Subcutaneous abdominal adipose tissue (tissue), 5 donors: Measurements from ENCODE around the gene FBXO38.

ENCODE experiments used
- H3K27ac ChIP-seq: one replicate; pipeline ENCODE4 v1.7.0; 2013; ENCODE audit warnings: low read depth, mild to moderate bottlenecking, inconsistent platforms, low read length, moderate library complexity
- H3K27me3 ChIP-seq, 5 donors: one replicate each; pipeline ENCODE4 v1.7.0; 2013; ENCODE audit warnings: low read length in 5 of 5, inconsistent platforms in 1 of 5; ENCODE audit not compliant: control insufficient read depth in 5 of 5, insufficient read depth in 4 of 5
- H3K36me3 ChIP-seq, 5 donors: one replicate each; pipeline ENCODE4 v1.7.0; 2013; ENCODE audit warnings: low read length in 5 of 5; ENCODE audit not compliant: control insufficient read depth in 5 of 5, insufficient read depth in 5 of 5
- H3K4me1 ChIP-seq, 5 donors: one replicate each; pipeline ENCODE4 v1.7.0; 2013; ENCODE audit warnings: low read length in 5 of 5, mild to moderate bottlenecking in 3 of 5, moderate library complexity in 1 of 5; ENCODE audit not compliant: control insufficient read depth in 5 of 5, insufficient read depth in 5 of 5
- H3K4me3 ChIP-seq, 5 donors: one replicate each; pipeline ENCODE4 v1.7.0; 2013; ENCODE audit warnings: low read length in 5 of 5, low read depth in 1 of 5
- H3K9ac ChIP-seq, 5 donors: one replicate each; pipeline ENCODE4 v1.7.0; 2013; ENCODE audit warnings: low read length in 5 of 5, mild to moderate bottlenecking in 4 of 5, moderate library complexity in 3 of 5
- H3K9me3 ChIP-seq, 5 donors: one replicate each; pipeline ENCODE4 v1.7.0; 2013; ENCODE audit warnings: low read length in 5 of 5; ENCODE audit not compliant: control insufficient read depth in 5 of 5
- donor health status: healthy.
- donor health status: healthy.
- donor health status: healthy.
- donor health status: healthy.
- donor health status: healthy.

FBXO38 gene

DNA sequence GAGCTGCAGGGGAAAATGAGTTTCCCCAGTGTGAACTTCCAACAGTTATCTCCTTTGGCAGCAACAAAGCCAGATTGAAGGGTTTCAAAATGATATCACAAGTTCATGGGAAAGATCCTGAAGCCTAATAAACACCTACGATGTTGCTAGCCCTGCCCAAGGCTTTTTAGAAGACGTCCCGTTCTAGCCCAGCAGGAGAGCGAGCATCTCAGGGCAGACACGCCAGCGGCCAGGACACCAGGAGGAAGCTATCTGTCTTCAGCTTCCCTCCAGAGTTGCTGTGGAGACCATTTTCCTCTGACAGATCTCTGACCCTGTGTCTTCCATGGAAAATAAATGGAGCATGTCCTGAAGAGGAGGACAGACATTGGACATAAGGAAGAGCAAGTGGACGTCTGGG lies 98.4 kb downstream of the FBXO38 start:
- H3K36me3 ChIP-seq = no peaks in the 10 kb centered on the region
- no peaks in the 10 kb centered on the region for H3K9me3 ChIP-seq
- peaks cover 0 to 7% (median 4%) of the 10 kb centered on the region in 5 donors for H3K4me1 ChIP-seq
- H3K27me3 ChIP-seq = peaks cover 0 to 7% (median 2%) of the 10 kb centered on the region in 5 donors
- no peak overlapping the region for H3K9ac ChIP-seq
- no peak overlapping the region for H3K4me3 ChIP-seq
- H3K27ac ChIP-seq = no peak overlapping the region

DNA sequence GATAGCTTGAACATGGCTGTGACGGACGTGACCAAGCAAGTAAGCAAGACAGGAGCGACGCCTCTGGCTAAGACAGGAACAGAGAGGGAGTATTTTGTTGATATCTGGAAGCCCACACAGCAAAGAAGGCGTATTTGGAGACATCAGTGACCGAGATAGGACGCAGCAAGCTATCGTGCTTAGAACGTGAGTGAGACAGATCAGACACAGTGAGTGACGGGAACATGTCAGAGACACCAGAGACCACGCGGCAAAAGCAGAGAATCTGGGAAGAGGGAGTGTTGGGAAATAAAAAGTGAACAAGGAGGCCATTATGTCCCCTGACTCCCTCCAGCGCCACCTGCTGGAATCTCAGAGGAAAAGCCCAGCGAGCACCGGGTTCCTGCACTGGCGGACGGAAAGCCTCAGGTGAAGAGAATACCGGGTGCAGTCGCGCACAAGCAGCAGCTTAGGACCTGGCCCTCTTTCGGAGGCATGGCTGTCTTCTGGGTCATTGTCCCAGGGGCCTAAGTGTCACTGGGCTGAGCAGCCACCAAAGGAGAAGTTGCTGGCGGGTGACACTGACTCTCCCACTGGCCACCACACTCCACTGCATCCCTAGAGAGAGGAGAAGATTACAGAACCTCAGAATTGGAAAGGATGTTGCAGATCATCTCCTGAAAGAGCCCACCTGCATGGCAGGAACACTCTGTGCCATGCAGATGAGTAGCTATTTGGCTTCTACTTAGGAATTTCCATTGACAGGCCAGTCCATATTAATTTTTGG lies 99.1 kb downstream of the FBXO38 start:
- Histone ChIP-seq H3K27me3 (peaks cover 0 to 7% (median 2%) of the 10 kb centered on the region in 5 donors), H3K27ac (no peak overlapping the region), H3K4me1 (peaks cover 0 to 7% (median 4%) of the 10 kb centered on the region in 5 donors), H3K9me3 (no peaks in the 10 kb centered on the region), H3K9ac (peak overlapping the region in 1 of 5 donors; percentile 10), H3K4me3 (peak overlapping the region in 2 of 5 donors; percentile 36 to 48), H3K36me3 (no peaks in the 10 kb centered on the region)

DNA sequence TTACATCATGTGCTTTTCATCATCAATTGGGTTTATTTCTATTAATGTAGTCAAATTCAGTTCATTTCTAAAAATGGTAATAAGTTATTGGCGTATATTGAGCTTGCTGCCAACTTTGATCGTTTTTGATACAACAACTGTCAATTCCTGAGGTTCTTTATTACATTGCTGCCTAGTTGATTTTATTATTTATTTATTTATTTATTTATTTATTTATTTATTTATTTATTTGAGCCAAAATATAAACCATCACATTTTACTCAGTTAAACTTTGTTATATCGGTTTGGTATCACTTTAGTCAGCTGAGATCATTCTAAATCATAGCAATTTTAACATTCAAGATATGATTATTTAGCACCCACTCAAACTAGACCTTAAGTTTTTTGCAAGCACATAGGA lies 100.0 kb downstream of the FBXO38 start:
- Histone ChIP-seq H3K27ac (no peak overlapping the region), H3K27me3 (peaks cover 0 to 3% (median 2%) of the 10 kb centered on the region in 5 donors), H3K9ac (no peak overlapping the region), H3K36me3 (no peaks in the 10 kb centered on the region), H3K4me3 (no peak overlapping the region), H3K4me1 (peaks cover 0 to 7% (median 4%) of the 10 kb centered on the region in 5 donors), H3K9me3 (no peaks in the 10 kb centered on the region)

DNA sequence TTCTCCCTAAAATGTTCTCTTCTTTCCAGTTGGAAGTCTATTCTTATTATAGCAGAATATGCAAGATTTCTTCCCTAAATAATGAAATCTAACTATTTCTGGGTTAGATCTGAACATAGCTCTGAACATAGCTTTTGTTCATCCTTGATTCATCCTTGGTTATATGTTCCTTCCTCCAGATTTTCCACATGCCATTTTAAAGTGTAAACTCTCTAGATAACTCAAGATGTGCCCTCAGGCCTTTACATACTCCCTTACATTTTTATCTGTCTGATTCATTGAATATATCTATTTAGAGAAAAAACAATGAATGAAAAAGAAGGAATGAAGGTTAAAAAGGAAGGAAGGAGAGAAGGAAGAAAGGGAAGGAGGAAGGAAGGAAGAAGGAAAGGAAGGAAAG lies 100.9 kb downstream of the FBXO38 start:
- Histone ChIP-seq H3K4me3 (no peak overlapping the region), H3K4me1 (peaks cover 0 to 7% (median 4%) of the 10 kb centered on the region in 5 donors), H3K27me3 (peaks cover 0 to 3% (median 2%) of the 10 kb centered on the region in 5 donors), H3K27ac (no peak overlapping the region), H3K9ac (no peak overlapping the region), H3K9me3 (no peaks in the 10 kb centered on the region), H3K36me3 (no peaks in the 10 kb centered on the region)

DNA sequence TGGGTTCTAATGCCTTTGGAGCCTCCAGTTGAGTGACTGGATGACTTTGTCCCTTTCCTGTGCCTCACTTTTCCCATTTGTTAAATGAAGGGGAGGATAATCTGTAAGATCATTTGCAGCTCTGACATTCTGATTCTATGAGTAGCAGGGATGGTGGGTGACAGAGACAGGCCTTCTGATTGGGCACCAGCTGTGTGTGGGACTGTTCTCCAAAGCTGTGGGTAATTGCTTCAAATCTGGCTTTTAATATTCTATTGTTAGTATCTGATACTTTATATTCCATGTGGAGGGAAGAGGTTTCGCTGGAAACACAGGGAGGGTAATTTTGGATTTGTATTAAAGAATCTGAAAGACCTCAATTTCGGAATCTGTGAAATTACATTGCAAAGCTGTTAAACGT lies 102.7 kb downstream of the FBXO38 start:
- H3K4me1 ChIP-seq = peaks cover 0 to 13% (median 4%) of the 10 kb centered on the region in 5 donors
- no peak overlapping the region for H3K4me3 ChIP-seq
- no peaks in the 10 kb centered on the region for H3K36me3 ChIP-seq
- H3K27me3 ChIP-seq = peaks cover 0 to 3% (median 2%) of the 10 kb centered on the region in 5 donors
- H3K27ac ChIP-seq = no peak overlapping the region
- H3K9ac ChIP-seq = no peak overlapping the region
- H3K9me3 ChIP-seq = no peaks in the 10 kb centered on the region

DNA sequence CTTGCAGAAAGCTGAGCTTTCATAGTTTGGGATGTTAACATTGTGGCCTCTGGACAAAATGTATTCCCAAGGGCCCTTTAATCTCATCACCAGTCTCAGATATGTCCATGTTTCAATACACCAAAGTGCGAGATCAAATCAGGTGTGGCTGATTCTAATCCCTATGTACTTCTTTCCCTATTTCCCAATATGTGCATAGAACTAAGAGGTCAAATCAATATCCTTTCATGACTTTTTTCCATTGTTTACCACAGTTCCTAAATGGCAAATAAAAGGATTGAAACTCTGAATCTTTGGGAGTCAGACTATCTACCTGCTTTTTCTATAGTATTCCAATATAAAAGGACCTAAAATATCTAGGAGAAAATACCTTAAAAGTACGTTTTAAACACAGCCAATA lies 105.0 kb downstream of the FBXO38 start:
- no peak overlapping the region for H3K27ac ChIP-seq
- H3K9me3 ChIP-seq = no peaks in the 10 kb centered on the region
- no peak overlapping the region for H3K9ac ChIP-seq
- H3K4me3 ChIP-seq = no peak overlapping the region
- H3K36me3 ChIP-seq = no peaks in the 10 kb centered on the region
- peaks cover 0 to 3% (median 0%) of the 10 kb centered on the region in 5 donors for H3K27me3 ChIP-seq
- peaks cover 0 to 10% (median 0%) of the 10 kb centered on the region in 5 donors for H3K4me1 ChIP-seq

DNA sequence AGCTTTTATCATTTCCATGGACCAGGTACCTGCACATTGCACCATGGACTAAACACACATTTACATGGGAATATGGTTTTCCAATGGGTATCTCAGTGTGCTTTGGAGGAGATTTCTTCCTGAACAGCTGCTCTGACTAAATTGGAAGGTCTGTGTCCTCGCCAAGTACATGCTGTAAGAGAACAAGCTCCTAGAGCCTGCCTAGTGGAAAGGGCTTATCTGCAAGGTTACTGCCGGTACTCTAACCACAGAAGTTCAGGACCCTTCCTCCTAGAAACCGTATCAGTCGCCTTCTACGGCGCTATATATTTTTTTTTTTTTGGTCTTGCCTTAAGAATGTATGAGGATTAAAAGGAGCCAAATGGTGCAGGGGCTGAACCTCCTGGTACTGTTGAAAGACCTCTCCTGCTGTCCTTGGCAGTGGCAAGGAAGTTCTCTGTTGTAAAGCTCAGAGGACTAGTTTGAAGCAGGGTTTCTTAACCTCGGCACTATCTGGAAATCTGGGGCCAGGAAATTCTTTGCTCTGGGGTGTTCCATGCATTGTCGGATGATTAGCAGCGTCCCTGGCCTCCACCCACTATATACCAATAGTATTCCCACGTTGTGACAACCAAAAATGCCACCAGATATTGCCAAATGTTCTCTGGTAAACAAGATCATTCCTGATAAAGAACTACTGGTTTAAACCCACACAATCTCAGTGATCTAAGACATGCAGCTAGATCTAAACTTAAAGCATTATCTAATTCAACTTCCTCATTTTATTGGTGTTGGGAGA lies 107.4 kb downstream of the FBXO38 start:
- H3K27me3 ChIP-seq = peaks cover 0 to 2% (median 0%) of the 10 kb centered on the region in 5 donors
- no peak overlapping the region for H3K4me3 ChIP-seq
- peaks cover 0 to 10% (median 0%) of the 10 kb centered on the region in 5 donors for H3K4me1 ChIP-seq
- H3K9me3 ChIP-seq = no peaks in the 10 kb centered on the region
- H3K27ac ChIP-seq = no peak overlapping the region
- H3K36me3 ChIP-seq = no peaks in the 10 kb centered on the region
- no peak overlapping the region for H3K9ac ChIP-seq

DNA sequence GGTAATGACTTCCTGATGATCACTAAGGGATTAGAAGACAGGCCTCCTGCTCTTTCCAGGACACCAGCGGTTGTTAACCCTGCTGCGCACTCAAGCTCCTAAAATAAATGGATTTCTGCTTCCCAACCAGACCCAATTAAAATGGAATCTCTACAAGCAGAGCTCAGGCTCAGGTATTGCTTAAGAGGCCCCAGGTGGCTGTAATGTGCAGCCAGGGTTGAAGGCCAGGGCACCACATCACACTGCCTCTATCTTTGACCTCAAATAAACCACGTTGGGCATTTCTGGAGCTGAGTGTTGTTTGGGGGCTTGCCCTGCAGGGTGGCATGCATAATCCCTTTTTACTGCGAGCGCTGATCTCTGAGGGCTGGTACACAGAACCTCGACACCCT lies 108.0 kb downstream of the FBXO38 start:
- H3K36me3 ChIP-seq = no peaks in the 10 kb centered on the region
- no peak overlapping the region for H3K27ac ChIP-seq

DNA sequence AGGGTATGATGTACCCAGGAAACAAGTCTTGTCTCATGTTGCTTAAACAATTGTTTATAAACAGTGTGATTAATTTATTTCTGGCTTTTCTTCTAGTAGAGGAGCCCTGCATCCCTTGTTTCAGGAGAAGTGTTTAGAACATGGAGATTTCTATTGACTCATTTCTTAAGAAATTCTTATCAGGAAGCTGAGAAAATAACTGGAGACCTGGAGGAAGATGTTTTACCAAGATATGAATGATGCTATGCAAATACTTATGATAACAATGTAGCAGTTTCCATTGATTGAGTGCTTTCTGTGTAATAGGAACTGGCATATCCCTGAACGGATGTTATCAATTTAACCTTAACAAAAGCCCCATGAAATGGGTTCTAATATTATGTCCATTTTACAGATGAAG lies 108.6 kb downstream of the FBXO38 start:
- no peaks in the 10 kb centered on the region for H3K27me3 ChIP-seq
- H3K27ac ChIP-seq = no peak overlapping the region
- H3K4me1 ChIP-seq = peaks cover 0 to 10% (median 0%) of the 10 kb centered on the region in 5 donors
- H3K4me3 ChIP-seq = no peak overlapping the region
- no peak overlapping the region for H3K9ac ChIP-seq
- no peaks in the 10 kb centered on the region for H3K36me3 ChIP-seq
- H3K9me3 ChIP-seq = no peaks in the 10 kb centered on the region

More for the DNA sequence above, 108.0 kb downstream of the FBXO38 start:
- Histone ChIP-seq H3K9ac (no peak overlapping the region), H3K4me1 (peaks cover 0 to 10% (median 0%) of the 10 kb centered on the region in 5 donors), H3K9me3 (no peaks in the 10 kb centered on the region), H3K4me3 (no peak overlapping the region), H3K27me3 (no peaks in the 10 kb centered on the region)
